ENCODE data around the gene VWA5B1. TPM values are rescaled to one million over a fixed set of nuclear protein-coding genes. Genes with fewer than 3 reads are reported as not detected.
A peak's percentile ranks its signal among the peaks of the same experiment; 100 is the strongest.

The VWA5B1 gene
- total and polyA plus RNA-seq, 2 donors (not counting 3 experiments of a cell fraction or from before 2014, with no cell fraction given): not detected

GRCh38 chr1:20366056-20366462, 75.4 kb downstream of the VWA5B1 start:
- intact Hi-C loops (cut with micrococcal nuclease): no loop called here

GRCh38 chr1:20366463-20367115, 75.9 kb downstream of the VWA5B1 start:
- H3K4me2 ChIP-seq (ENCODE audit: insufficient read depth, low read length): no peak overlapping the region
- TF ChIP-seq EZH2 (IDR thresholded peaks at IDR 0.05; ENCODE audit: borderline replicate concordance, low read depth, low read length, severe bottlenecking) (peak; percentile 82), POLR2A (IDR thresholded peaks at IDR 0.05; ENCODE audit: low read depth, low read length) (no peak)
- ChIA-PET CTCF (no interaction called here), POLR2A (no interaction called here)
- H3K27me3 ChIP-seq (ENCODE audit: control insufficient read depth in 2 of 2, insufficient read depth in 2 of 2, low read length in 2 of 2): peaks cover 30 to 31% of the 10 kb centered on the region in 2 experiments
- no peaks in the 10 kb centered on the region for H3K9me1 ChIP-seq (replicated peaks; ENCODE audit: control insufficient read depth, extremely low read depth, insufficient read depth, low read length)
- intact Hi-C loops (cut with micrococcal nuclease): no loop called here
- no peaks in the 10 kb centered on the region for H3K9me3 ChIP-seq (replicated peaks; ENCODE audit: control insufficient read depth, insufficient read depth, low read length)
- no peak overlapping the region for H2AFZ ChIP-seq (ENCODE audit: low read depth, low read length)
- no TSS peak for BruUV-seq (replicated peaks)
- dilution Hi-C loops (cut with MboI; ENCODE audit: extremely low pct_ligation_motif_present, low sequenced_read_pairs): no loop called here
- no peaks in the 10 kb centered on the region for H3K79me2 ChIP-seq (ENCODE audit: control insufficient read depth, insufficient read depth, low read length)
- no peaks in the 10 kb centered on the region for H3K4me1 ChIP-seq (ENCODE audit: control insufficient read depth, extremely low read depth, insufficient read depth, low read length)
- no peak overlapping the region for H3K27ac ChIP-seq (ENCODE audit: insufficient read depth, low read depth, low read length)
- no peak overlapping the region for H3K4me3 ChIP-seq (replicated peaks in 1 of 3; ENCODE audit: insufficient read depth in 1 of 3, low read depth in 1 of 3, low read length in 3 of 3)
- H4K20me1 ChIP-seq (replicated peaks; ENCODE audit: control insufficient read depth, extremely low read depth, insufficient read depth, low read length): no peaks in the 10 kb centered on the region
- no peaks in the 10 kb centered on the region for H3K36me3 ChIP-seq (ENCODE audit: control insufficient read depth in 2 of 2, extremely low read depth in 1 of 2, insufficient read depth in 2 of 2, low read length in 2 of 2)
- FAIRE-seq: no peak
- no peak overlapping the region for H3K9ac ChIP-seq (replicated peaks; ENCODE audit: extremely low read depth, insufficient read depth, low read length)
- no peak for DNase-seq (ENCODE audit: low read depth, low spot score)

More at GRCh38 chr1:20366056-20366462, 75.4 kb downstream of the VWA5B1 start:
- FAIRE-seq (no peak), DNase-seq (ENCODE audit: low read depth, low spot score) (no peak)
- Histone ChIP-seq H3K9me3 (replicated peaks; ENCODE audit: control insufficient read depth, insufficient read depth, low read length) (no peaks in the 10 kb centered on the region), H3K36me3 (ENCODE audit: control insufficient read depth in 2 of 2, extremely low read depth in 1 of 2, insufficient read depth in 2 of 2, low read length in 2 of 2) (no peaks in the 10 kb centered on the region), H3K27me3 (ENCODE audit: control insufficient read depth in 2 of 2, insufficient read depth in 2 of 2, low read length in 2 of 2) (peaks cover 30 to 31% of the 10 kb centered on the region in 2 experiments), H2AFZ (ENCODE audit: low read depth, low read length) (no peak overlapping the region), H4K20me1 (replicated peaks; ENCODE audit: control insufficient read depth, extremely low read depth, insufficient read depth, low read length) (no peaks in the 10 kb centered on the region), H3K27ac (ENCODE audit: insufficient read depth, low read depth, low read length) (no peak overlapping the region), H3K4me2 (ENCODE audit: insufficient read depth, low read length) (no peak overlapping the region), H3K9ac (replicated peaks; ENCODE audit: extremely low read depth, insufficient read depth, low read length) (no peak overlapping the region), H3K9me1 (replicated peaks; ENCODE audit: control insufficient read depth, extremely low read depth, insufficient read depth, low read length) (no peaks in the 10 kb centered on the region), H3K79me2 (ENCODE audit: control insufficient read depth, insufficient read depth, low read length) (no peaks in the 10 kb centered on the region), H3K4me3 (replicated peaks in 1 of 3; ENCODE audit: insufficient read depth in 1 of 3, low read depth in 1 of 3, low read length in 3 of 3) (no peak overlapping the region), H3K4me1 (ENCODE audit: control insufficient read depth, extremely low read depth, insufficient read depth, low read length) (no peaks in the 10 kb centered on the region)
- ChIA-PET CTCF (interaction anchor here (3.1 kb wide), 1 partner anchor 11 kb away, joined by 11 read pairs; no protein-coding TSS in a partner anchor), POLR2A (no interaction called here)
- no TSS peak for BruUV-seq (replicated peaks)
- dilution Hi-C loops (cut with MboI; ENCODE audit: extremely low pct_ligation_motif_present, low sequenced_read_pairs): no loop called here
- TF ChIP-seq POLR2AphosphoS5 (IDR thresholded peaks at IDR 0.05; ENCODE audit: insufficient read depth, low read depth, low read length): no peak
- TF ChIP-seq EZH2 (IDR thresholded peaks at IDR 0.05; ENCODE audit: borderline replicate concordance, low read depth, low read length, severe bottlenecking): peak; percentile 75
